Endometrium (tissue), 2 donors: ENCODE measurements around the gene CYSTM1.

Experiments
- FAIRE-seq: peaks from 2 replicates; lab custom pipeline; 2012; peaks lifted over from hg19 to GRCh38; lab: Jason Lieb, UNC
- donor health status: control.
- donor health status: control.

The CYSTM1 gene

DNA sequence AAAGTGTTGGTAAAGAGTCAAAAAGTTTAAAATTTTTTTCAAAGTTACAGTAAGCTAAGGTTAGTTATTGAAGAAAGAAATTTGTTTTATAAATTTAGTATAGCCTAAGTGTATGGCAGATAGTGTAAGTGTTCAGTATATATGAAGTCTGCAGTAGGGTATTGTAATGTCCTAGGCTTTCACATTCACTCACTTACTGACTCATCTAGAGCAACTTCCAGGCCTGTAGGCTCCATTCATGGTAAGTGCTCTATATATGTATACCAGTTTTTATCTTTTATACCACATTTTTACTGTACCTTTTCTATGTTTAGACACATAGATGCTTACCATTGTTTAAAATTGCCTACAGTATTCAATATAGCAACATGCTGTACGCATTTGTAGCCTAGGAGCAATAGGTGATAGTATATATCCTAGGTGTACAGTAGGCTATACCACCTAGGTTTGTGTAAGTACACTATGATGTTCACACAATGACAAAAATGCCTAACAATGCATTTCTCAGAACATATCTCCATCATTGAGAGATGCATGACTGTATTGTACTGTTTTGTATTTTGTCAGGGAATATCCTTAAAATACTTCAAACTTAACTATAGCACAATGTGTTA lies 38.5 kb downstream of the CYSTM1 start:
- no peak for FAIRE-seq

DNA sequence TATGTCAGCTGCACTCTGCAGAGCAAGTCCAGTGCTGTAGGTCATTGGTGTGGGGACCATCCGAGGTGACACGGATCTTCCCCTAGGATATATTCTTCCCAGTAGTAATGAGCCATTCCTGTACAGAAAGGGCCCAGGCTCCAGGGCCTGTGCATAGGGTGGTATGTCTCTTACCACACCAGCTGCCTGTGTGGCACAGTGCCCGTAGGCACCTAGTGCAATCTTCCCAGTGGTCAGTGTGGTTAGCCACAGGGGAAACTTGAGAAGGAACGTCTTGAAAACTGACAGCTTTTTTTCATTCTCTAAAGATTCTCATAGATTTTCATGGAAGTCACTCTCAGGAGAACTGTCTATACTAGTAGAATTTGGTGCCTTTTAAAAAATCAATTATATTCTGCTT lies 39.8 kb downstream of the CYSTM1 start:
- FAIRE-seq: no peak

DNA sequence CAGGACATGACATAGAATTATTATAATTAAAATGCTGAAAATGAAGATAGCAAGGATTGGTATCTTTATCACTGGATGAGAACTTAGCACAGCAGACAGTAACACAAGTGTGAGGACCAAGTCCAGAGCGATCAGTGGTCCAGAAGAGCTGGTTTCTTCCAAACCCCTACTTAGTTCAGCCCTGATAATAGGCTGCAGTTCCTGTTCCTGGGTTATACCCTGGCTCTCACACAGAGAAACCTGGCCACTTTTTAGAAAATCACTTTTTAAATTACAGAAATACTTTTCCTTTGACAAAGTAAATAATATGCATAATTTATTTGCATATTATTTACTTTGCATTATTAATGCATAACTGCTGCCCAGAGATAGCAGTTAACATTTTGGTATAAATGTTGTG lies 40.3 kb downstream of the CYSTM1 start:
- FAIRE-seq: no peak

DNA sequence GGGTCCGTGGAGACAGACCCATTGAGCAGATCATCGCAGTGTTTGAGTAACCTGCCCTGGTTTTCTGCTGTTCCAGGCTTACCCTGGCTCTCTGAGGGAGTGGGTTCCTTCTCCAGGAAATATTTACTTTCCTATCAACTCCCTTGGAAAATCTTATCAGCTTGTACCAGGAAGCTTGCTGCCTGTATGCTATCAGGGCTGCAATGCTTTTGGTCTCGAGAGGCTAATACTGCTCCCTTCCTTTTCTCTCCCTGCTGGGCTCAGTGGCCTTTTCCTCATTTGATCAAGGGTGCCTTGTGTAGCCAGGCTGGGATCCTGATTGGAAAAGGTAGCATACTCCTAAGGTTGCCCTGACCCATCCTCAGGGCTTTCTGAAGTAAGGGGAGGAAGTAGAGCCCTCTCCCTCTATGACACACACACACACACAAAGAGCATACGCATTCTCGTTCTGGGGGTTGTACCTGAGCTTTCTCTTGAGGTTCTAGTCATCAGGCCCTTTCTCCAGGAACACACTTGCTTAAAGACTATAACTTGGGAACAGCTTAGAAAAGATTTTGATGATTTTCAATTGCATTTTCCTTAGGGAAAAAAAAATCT lies 41.6 kb downstream of the CYSTM1 start:
- FAIRE-seq: no peak

DNA sequence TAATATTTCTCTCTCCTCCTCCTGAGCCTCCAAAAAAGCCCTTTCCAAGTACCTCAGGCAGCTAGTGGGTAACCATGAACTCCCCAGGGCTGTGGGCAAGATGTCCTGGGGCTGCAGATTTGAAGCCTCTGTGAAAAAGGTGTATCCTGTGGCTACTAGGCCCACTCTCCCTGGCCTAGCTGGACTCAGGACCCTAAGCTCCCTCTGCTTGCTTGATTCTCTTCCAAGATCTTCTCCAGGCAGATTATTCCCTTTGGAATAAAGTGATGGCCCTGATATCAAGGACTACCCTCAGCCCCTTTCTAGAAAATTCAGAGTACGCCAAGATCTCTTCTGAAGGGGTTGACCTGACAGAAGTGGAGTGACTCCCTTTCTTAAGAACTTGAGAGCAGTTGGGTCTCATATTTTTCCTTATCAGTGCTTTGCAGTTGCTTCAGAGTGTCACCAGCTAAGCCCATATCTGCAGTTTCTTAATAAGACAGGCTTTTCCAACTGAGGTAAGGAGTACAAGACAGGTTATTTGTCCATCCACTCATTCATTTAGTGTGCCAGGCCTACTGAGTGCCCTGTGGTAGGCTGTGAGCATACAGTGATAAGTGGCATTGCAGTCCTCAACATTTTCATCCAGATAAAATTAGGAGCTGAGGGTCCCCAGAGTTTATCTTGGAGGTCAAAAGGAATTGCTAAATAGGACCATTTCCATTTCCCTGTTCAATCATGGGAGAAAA lies 42.5 kb downstream of the CYSTM1 start:
- no peak for FAIRE-seq

DNA sequence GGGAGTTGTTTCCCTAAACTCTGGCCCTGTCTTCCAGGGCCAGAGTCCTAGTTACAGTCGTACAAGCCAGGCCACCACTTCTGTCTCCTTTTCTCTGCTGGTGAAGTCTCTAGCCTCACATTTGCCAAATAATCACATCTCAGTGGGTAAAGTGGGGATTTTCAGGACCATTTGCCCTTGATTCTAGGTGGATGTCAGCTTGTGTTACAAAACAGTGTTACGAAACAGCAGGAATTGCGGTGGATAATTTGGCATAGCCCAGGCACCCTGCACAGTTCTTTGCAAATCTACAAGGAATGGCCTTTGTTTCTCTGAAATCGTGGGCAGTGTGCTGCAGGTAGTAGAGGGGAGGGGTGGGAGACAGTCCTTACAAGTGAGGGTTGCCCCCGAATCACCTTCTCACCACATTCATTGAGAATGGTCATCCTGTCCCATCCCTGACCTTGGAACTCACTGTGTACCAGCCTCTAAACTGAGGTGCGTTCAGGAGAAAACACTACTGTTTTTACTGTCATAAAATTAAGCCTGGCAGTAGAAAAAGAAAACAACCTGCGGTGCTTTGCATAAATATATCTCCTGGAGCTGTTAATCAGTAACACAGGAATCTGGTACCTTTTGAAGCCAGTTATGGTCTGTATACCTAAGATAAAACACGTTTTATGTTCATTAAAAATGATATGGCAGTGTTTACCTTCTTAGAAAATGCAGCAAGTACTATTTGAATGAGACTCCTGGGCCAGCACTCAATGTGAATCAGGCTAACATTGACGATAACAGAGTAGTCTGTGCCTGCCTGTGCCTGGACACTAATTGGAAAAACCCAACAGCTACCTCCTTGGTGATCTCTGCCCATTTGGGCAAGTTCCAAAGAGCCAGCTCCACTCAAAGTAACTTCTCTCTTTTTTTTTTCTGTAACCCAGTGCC lies 44.3 kb downstream of the CYSTM1 start:
- no peak for FAIRE-seq

DNA sequence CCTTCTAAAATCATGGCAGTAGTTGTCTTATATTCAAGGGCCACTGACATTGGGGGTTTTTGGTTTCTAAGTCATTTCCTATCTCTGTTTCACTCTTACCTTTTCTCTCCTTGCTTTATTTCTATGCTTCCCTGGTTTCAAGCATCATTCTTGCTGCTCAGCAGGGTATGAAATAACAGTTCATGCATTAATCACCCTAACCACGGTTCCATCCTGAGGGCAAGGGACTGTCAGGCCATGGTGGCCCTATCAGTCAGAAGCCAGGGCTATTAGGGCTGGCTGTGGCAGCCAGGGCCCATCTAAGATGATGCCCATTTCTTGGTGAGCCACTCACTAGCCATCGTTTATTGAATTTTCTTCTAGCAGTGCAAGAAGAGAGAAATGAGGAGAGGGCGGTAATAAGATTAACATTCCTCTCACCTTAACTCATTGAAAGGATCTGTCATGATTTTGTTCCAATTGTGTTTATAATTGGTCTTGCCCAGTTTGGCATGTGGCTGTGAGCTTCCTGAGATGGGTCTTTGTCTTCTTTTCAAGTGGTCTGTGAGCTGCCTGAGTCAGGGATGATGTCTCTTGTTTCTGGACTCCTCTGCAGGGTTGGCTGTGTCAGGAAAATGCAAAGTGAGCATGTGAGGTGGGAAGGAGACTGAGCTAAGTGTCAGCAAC lies 45.2 kb downstream of the CYSTM1 start:
- FAIRE-seq: no peak

DNA sequence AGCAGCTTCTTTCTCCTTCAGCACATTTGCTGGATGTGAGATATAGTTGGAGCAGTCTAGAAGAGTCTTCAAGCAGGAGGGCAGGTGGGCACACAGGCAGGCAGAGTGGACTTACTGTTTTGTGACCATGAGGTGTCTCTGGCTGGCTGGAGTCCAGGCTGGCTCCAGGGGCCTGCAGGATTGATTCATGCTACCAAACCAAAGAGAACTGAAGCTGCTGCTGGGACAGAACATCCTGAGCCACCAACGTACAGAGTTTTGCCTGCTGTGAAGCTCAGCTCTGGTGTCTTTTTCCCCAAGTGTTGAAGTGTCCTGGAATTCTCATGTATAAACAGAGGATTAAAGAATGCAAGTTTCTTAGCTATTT lies 45.7 kb downstream of the CYSTM1 start:
- no peak for FAIRE-seq

DNA sequence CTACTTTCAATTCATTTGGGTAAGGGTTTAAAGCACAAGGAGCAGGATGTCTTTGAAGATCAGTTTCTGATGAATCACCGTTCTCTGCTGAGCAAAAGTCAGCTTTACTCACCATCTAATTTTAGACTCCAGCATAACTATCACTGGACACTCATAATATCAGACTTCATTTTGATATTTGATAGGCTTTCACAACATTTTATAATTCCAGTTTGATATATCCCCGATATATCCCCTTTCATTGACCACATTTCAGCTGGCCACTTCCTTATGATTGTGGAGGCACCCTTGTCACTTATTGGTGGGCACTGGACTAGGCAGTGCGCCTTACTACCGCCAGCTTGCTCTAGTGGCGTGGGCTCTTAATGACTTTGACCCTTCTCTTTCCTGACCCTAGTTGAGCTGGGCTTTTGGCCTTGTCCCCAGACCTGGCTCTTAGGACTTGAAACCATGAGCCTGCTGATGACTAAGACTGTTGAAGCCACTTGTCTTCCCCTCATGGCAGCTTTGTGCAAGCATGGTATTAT lies 46.8 kb downstream of the CYSTM1 start:
- no peak for FAIRE-seq

DNA sequence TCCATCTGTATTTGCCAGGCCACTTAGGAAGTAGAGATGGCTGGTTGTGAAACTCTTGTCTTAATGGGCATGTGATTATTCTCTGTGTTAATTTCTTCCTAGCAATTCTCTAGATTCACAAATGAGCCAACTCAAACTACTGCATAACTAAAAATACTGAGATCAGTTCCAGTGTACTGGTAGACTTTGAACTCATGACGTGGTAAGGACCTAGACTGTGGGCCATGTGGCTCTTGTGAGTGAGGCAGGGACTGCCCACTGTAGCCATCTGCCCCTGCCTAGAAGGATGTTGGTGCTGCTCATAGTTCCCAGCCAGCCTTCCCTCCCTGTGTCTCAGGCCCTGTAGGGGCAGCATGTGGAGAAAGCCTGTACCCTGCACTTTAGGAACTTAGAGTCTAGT lies 47.4 kb downstream of the CYSTM1 start:
- no peak for FAIRE-seq

DNA sequence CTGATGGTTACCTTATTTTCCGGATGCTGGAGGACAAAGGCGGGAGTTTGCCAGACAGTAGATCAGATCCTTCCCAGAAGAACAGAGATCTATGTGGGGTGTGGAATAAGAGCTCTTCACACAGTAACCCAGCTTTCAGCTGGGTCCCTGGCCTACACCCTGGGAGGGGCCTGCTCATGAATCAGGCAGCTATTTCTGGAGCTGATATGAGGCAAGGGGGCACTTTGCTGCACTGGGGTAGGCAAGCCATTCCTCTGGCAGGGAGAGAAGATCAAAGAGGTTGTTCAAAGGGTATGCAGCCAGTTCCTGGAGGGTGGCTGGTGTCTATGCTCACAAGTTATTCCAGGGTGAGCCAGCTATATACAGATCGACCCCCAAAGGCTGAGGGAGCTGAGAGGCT lies 48.6 kb downstream of the CYSTM1 start:
- no peak for FAIRE-seq

DNA sequence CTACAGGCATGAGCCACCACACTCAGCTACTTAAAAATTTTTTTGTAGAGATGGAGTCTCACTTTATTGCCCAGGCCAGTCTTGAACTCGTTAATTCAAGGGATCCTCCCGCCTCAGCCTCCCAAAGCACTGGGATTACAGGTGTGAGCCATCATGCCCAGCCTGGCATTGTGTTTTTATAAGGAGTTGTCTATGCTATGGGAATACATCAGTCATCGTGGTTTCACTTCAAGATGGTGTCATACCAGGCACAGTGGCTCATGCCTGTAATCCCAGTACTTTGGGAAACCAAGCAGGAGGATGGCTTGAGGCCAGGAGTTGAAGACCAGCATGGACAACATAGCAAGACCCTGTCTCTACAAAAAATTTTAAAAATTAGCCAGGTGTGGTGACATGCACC lies 49.7 kb downstream of the CYSTM1 start:
- FAIRE-seq: no peak

DNA sequence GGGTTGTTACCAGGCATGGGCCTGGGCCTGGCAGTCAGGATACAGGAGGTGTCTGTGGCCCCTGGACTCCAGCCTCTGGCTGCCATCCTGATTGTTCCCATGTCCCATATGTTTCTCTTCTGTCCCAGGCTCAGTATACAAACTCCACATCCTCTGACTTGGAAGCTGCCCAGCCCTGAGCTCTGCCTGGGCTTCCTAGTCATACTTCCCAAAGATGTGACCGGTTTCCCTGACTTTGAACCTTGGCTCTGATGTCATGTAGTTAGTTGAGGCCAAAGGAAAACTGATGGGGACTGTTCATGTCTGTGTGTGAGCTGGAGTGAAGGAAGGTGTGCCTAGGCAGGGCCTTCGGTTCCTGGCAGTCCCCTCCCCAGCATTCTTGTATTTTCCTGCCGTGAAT lies 50.4 kb downstream of the CYSTM1 start:
- FAIRE-seq: no peak

DNA sequence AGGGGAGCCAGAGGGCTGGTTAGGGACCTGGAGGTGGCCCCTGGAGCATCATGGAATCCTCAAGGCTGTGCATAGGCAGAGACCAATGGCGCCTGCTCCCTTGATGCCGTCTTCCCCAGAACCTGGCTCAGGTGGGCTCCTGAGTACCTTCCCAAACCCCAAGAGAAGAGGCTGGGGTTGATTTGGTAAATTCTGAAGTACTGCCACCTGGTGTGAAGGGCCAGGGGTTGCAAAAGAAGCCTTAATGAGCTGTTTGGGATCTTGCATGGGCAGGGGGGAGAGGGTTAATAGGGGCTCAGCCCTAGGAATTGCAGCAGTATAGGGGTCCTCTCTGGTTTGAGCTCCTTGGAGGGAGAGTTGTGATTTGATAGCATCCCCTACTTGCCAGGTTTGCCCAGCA lies 52.1 kb downstream of the CYSTM1 start:
- FAIRE-seq: no peak

DNA sequence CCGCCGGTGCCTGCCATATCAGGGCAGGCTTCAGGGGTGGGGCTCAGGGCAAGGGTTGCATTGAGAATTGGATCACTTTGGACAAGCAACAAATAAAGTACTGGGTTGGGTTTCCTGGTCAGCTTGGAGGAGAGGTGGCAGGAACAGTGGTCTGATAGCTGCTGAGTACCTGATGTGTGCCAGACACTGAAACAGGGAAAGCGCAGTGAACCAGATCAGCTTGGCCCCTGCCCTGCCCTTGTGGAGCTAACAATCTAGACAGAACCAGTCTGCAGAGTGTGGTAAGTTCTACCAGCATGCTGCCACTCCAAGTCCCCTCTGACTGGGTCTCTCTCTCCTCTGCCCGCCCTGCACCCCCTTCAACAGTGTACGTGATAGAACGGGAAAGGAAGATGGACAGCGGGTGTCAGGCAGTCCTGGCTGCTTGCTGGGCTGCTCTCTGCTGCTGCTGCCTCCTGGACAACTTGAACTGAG lies 53.4 kb downstream of the CYSTM1 start:
- no peak for FAIRE-seq

DNA sequence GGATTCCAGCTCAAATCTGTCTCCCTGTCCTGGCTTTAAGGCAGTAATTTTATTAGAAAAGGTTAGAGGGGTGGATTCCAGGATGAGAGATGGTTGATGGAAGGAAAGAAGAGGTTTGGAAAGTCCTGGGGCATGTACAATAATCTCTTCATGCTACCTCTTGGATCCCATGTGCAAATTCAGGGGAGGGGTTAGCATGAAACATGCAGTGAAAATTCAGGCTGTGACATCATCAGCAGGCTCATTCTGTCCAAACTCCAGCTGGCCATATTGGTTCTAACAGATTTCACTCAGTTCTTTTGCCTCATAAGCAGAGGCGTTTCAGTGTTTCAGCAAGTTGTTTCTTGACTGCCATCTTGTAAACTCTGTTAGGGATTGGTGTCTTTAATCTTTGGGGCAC lies 55.4 kb downstream of the CYSTM1 start:
- no peak for FAIRE-seq

DNA sequence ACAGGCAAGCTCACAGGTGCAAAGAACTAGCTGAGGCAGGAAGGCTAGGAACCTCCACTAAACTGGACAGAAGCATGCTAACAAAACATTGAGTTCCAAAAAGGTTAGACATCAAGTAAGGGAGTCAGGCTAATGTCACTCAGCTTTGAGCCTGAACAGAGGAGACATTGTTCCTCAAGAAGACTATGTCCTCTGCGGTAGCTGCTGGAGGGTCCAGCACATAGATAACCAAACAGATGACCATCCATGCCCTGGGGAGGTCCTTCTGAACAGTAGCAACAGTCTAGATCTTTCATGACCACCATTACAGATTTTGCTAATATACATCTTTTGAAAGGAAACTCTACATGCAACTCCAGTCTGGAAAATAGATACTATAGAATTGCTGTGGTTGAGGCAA lies 57.7 kb downstream of the CYSTM1 start:
- FAIRE-seq: no peak

DNA sequence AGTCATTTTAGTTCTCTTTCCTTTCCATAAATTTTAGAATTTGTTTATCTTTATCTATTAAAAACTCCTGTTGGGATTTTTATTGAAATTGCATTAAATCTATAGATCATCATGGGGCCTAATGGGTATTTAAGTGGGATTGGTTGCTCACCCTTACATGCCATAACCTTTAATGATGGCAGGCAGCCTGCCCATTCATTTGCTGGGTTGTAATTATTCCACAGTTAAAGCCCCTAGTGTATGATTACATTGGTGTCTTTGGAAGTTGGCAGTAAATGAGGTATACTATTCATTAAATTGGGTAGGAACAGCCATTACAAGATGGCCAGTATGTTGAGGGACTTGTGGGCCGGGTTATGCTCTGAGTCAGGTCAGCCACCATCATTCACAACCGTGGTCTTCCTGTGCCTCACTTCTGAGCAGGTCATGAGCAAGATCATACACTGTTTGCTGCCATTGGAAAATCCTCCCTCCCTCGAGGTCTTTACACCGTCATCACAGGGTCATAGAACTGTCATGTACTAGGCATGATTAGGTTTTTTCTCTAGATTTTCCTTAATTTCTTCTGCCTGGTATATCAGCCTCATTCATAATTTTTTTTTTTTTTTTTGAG lies 59.5 kb downstream of the CYSTM1 start:
- no peak for FAIRE-seq

DNA sequence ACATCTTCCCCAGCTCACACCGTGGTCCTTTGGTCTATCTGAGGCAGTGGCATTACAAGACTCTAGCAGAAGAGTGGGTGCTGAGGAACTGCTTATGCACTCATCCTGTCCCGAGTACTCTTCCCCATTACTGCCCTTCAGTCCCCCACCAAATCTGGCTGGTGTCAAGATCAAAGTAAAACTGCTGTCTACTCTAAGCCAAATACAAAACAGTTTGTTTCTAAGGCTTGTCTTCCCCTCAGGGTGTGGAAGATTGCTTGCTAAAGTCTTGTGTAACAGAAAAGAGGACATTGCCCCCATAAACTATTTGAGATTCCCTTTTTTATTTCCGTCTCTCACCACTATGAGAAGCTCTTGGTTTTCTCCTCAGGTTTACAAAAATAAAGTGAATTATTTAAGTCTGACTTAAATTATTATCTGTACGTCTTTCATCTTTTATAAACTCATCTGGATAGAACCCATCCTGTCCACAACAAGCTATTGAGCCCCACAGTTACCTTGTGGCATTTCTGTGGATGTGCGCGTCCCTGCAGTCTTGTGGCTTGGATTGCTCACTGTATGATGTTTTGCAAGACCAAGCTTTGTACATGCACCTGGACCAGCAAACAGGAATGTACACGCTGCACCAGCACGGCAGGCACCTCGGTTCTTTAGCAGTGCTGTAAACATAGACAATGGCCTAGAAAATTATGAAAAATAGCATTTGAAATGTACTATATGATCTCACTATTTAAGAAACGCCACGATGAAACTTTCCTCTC lies 61.0 kb downstream of the CYSTM1 start:
- no peak for FAIRE-seq

DNA sequence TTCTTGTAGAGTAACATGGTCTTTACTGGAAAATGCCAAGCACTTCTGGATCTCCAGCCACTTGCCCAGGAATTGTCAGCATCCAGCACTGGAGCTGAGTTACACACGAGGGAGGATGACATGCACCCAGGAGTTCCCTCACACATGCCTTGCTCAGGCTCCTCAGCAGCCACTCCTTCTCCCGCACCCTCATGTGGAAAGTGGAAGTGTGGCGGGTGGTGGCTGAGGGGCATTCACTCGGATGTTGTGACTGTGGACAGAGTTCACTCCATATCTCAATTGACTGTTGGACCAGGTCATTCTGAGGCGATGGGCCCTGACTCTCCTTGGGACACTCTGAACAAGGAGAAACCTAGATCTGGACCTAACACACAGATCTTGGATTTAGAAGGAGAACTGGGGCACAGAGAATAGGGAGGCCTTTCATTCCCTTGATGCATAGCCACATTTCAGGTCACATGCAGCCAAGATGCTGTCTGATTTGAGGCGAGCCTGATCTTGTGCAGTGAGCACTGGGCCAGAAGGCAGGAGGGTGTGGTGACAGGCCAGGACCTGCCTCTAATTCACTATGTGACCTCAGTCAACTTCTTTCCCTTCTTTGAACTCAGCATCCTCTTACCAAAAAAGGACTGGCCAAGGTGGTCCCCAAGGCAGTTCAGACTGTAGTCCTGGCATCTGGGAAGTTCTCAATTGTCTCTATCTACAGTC lies 62.1 kb downstream of the CYSTM1 start:
- FAIRE-seq: no peak
